Naive B cell (primary cell): ENCODE data around the gene OLR1. TPM values are rescaled to one million over a fixed set of nuclear protein-coding genes. Genes with fewer than 3 reads are reported as not detected.

ENCODE experiments used
- ATAC-seq, 2 donors: fragments of 150-1000 bp; cut with Tn5 transposase; 2 replicates each; pipeline ENCODE4 v1.10.0; 2021; ENCODE audit warnings: low read depth in 2 of 2, mild to moderate bottlenecking in 2 of 2, moderate library complexity in 2 of 2
- DNase-seq: peaks from one replicate; pipeline ENCODE4 v3.0.0; 2022
- H3K27ac Mint-ChIP-seq, 6 donors: one replicate each; pipeline ENCODE4 v1.8.0; 2020 to 2022; ENCODE audit warnings: mild to moderate bottlenecking in 6 of 6, mixed read lengths in 6 of 6, moderate library complexity in 5 of 6, inconsistent platforms in 2 of 6
- H3K27me3 Mint-ChIP-seq, 3 donors: one replicate each; pipeline ENCODE4 v1.8.0; 2021 to 2022; ENCODE audit warnings: mixed read lengths in 3 of 3, mild to moderate bottlenecking in 1 of 3
- H3K36me3 Mint-ChIP-seq, 2 donors: one replicate each; pipeline ENCODE4 v1.8.0; 2020 to 2022; ENCODE audit warnings: mixed read lengths in 2 of 2, inconsistent platforms in 1 of 2, mild to moderate bottlenecking in 1 of 2
- H3K4me1 Mint-ChIP-seq, 3 donors: one replicate each; pipeline ENCODE4 v1.8.0; 2020 to 2022; ENCODE audit warnings: mixed read lengths in 3 of 3, inconsistent platforms in 1 of 3, mild to moderate bottlenecking in 1 of 3, moderate library complexity in 1 of 3
- H3K4me3 Mint-ChIP-seq, 8 donors: one replicate each; pipeline ENCODE4 v1.8.0; 2020 to 2022; ENCODE audit warnings: mild to moderate bottlenecking in 8 of 8, mixed read lengths in 8 of 8, moderate library complexity in 8 of 8, inconsistent platforms in 2 of 8
- H3K9me3 Mint-ChIP-seq, 7 donors: one replicate each; pipeline ENCODE4 v1.8.0; 2020 to 2022; ENCODE audit warnings: mixed read lengths in 7 of 7, mild to moderate bottlenecking in 5 of 7, inconsistent platforms in 2 of 7, moderate library complexity in 1 of 7
- polyA plus RNA-seq, 6 donors: library from polyadenylated mRNA; unstranded; fragments of 300-500 nt; fragmentation: Illumina TruSeq; gene quantifications; one replicate each; pipeline ENCODE4 v1.2.3, GENCODE V29; 2021; ENCODE audit warnings: low read depth in 6 of 6

OLR1 gene
- polyA plus RNA-seq, 6 donors from 2014 or later = not detected

GRCh38 chr12:10184261-10184843 is 12.4 kb upstream of the OLR1 start:
- Mint-ChIP-seq H3K27me3 (peaks cover 51 to 77% (median 65%) of the 10 kb centered on the region in 3 donors), H3K4me1 (peaks cover 0 to 3% (median 0%) of the 10 kb centered on the region in 3 donors), H3K36me3 (no peaks in the 10 kb centered on the region), H3K4me3 (no peak overlapping the region), H3K9me3 (no peaks in the 10 kb centered on the region), H3K27ac (peak overlapping the region in 3 of 6 donors; percentile 11 to 71 (median 59))
- no peak for DNase-seq
- ATAC-seq = no peak

GRCh38 chr12:10182354-10183049 is 10.6 kb upstream of the OLR1 start:
- no peaks in the 10 kb centered on the region for H3K9me3 Mint-ChIP-seq
- peaks cover 0 to 3% (median 0%) of the 10 kb centered on the region in 3 donors for H3K4me1 Mint-ChIP-seq
- H3K36me3 Mint-ChIP-seq = no peaks in the 10 kb centered on the region
- H3K4me3 Mint-ChIP-seq = no peak overlapping the region
- ATAC-seq = no peak
- DNase-seq = no peak
- no peak overlapping the region for H3K27ac Mint-ChIP-seq
- peaks cover 53 to 73% (median 60%) of the 10 kb centered on the region in 3 donors for H3K27me3 Mint-ChIP-seq

GRCh38 chr12:10179776-10180181 is 7.8 kb upstream of the OLR1 start:
- no peaks in the 10 kb centered on the region for H3K9me3 Mint-ChIP-seq
- H3K27ac Mint-ChIP-seq = no peak overlapping the region
- ATAC-seq (no peak), DNase-seq (no peak)
- no peaks in the 10 kb centered on the region for H3K4me1 Mint-ChIP-seq
- no peak overlapping the region for H3K4me3 Mint-ChIP-seq
- H3K27me3 Mint-ChIP-seq = peaks cover 45 to 68% (median 66%) of the 10 kb centered on the region in 3 donors
- H3K36me3 Mint-ChIP-seq = no peaks in the 10 kb centered on the region

GRCh38 chr12:10178821-10179220 is 6.9 kb upstream of the OLR1 start, which contains the start of gene TMEM52B:
Gene TMEM52B (plus strand): TSS chr12:10179032. CDS start chr12:10179575, 543 bp downstream.
- Mint-ChIP-seq H3K27me3 (peaks cover 36 to 69% (median 66%) of the 10 kb centered on the region in 3 donors), H3K27ac (no peak within 1 kb of the TSS), H3K36me3 (no peaks in the 10 kb centered on the region), H3K4me1 (no peaks in the 10 kb centered on the region), H3K4me3 (no peak within 1 kb of the TSS), H3K9me3 (no peaks in the 10 kb centered on the region)
- no peak for DNase-seq
- ATAC-seq = no peak

- no peak for ATAC-seq
- H3K27me3 Mint-ChIP-seq = peaks cover 34 to 66% (median 59%) of the 10 kb centered on the region in 3 donors
- H3K4me3 Mint-ChIP-seq = no peak overlapping the region
- no peaks in the 10 kb centered on the region for H3K4me1 Mint-ChIP-seq
- no peaks in the 10 kb centered on the region for H3K9me3 Mint-ChIP-seq
- H3K27ac Mint-ChIP-seq = peak overlapping the region in 1 of 6 donors; percentile 5
- H3K36me3 Mint-ChIP-seq = no peaks in the 10 kb centered on the region
- no peak for DNase-seq
Measured at GRCh38 chr12:10175846-10176636, 4.1 kb upstream of the OLR1 start.

GRCh38 chr12:10174986-10175614 is 3.2 kb upstream of the OLR1 start:
- Mint-ChIP-seq H3K27me3 (peaks cover 34 to 61% (median 50%) of the 10 kb centered on the region in 3 donors), H3K4me1 (no peaks in the 10 kb centered on the region), H3K36me3 (no peaks in the 10 kb centered on the region), H3K27ac (no peak overlapping the region), H3K9me3 (no peaks in the 10 kb centered on the region), H3K4me3 (no peak overlapping the region)
- no peak for ATAC-seq
- no peak for DNase-seq

- DNase-seq = no peak
- Mint-ChIP-seq H3K4me3 (no peak overlapping the region), H3K27ac (peak overlapping the region in 1 of 6 donors; percentile 25), H3K36me3 (no peaks in the 10 kb centered on the region), H3K27me3 (peaks cover 23 to 39% (median 30%) of the 10 kb centered on the region in 3 donors), H3K4me1 (no peaks in the 10 kb centered on the region), H3K9me3 (no peaks in the 10 kb centered on the region)
- ATAC-seq = no peak
Measured at GRCh38 chr12:10170216-10170615, 1.7 kb downstream of the OLR1 start.

GRCh38 chr12:10169104-10169503 is 2.8 kb downstream of the OLR1 start:
- no peaks in the 10 kb centered on the region for H3K9me3 Mint-ChIP-seq
- H3K4me1 Mint-ChIP-seq = no peaks in the 10 kb centered on the region
- DNase-seq = no peak
- H3K27ac Mint-ChIP-seq = peak overlapping the region in 1 of 6 donors; percentile 4
- peaks cover 21 to 29% (median 24%) of the 10 kb centered on the region in 3 donors for H3K27me3 Mint-ChIP-seq
- H3K4me3 Mint-ChIP-seq = no peak overlapping the region
- no peak for ATAC-seq
- H3K36me3 Mint-ChIP-seq = no peaks in the 10 kb centered on the region

GRCh38 chr12:10167599-10167998 is 4.3 kb downstream of the OLR1 start:
- DNase-seq (no peak), ATAC-seq (no peak)
- no peak overlapping the region for H3K27ac Mint-ChIP-seq
- H3K36me3 Mint-ChIP-seq = no peaks in the 10 kb centered on the region
- H3K9me3 Mint-ChIP-seq = no peaks in the 10 kb centered on the region
- H3K4me3 Mint-ChIP-seq = no peak overlapping the region
- peaks cover 0 to 4% (median 0%) of the 10 kb centered on the region in 3 donors for H3K4me1 Mint-ChIP-seq
- peaks cover 18 to 26% (median 23%) of the 10 kb centered on the region in 3 donors for H3K27me3 Mint-ChIP-seq

- DNase-seq (no peak), ATAC-seq (no peak)
- Mint-ChIP-seq H3K27me3 (peaks cover 6 to 9% (median 8%) of the 10 kb centered on the region in 3 donors), H3K36me3 (no peaks in the 10 kb centered on the region), H3K4me1 (peaks cover 4 to 15% (median 11%) of the 10 kb centered on the region in 3 donors), H3K4me3 (no peak overlapping the region), H3K9me3 (no peaks in the 10 kb centered on the region), H3K27ac (no peak overlapping the region)
Measured at GRCh38 chr12:10165421-10165820, 6.5 kb downstream of the OLR1 start.

- peak in 1 of 2 donors; percentile 55 for ATAC-seq
- no peaks in the 10 kb centered on the region for H3K36me3 Mint-ChIP-seq
- H3K27ac Mint-ChIP-seq = no peak overlapping the region
- peaks cover 6 to 9% (median 8%) of the 10 kb centered on the region in 3 donors for H3K27me3 Mint-ChIP-seq
- H3K4me3 Mint-ChIP-seq = no peak overlapping the region
- peaks cover 0 to 2% (median 0%) of the 10 kb centered on the region in 7 donors for H3K9me3 Mint-ChIP-seq
- H3K4me1 Mint-ChIP-seq = peaks cover 5 to 30% (median 25%) of the 10 kb centered on the region in 3 donors
- DNase-seq = no peak
Measured at GRCh38 chr12:10163084-10163483, 8.8 kb downstream of the OLR1 start.

GRCh38 chr12:10160617-10161385 is 11.1 kb downstream of the OLR1 start:
- H3K27me3 Mint-ChIP-seq = peaks cover 6 to 8% (median 8%) of the 10 kb centered on the region in 3 donors
- ATAC-seq (peak in 1 of 2 donors; percentile 46), DNase-seq (no peak)
- H3K4me1 Mint-ChIP-seq = peaks cover 5 to 30% (median 25%) of the 10 kb centered on the region in 3 donors
- H3K4me3 Mint-ChIP-seq = peak overlapping the region in 3 of 8 donors; percentile 30 to 34 (median 32)
- H3K36me3 Mint-ChIP-seq = no peaks in the 10 kb centered on the region
- H3K27ac Mint-ChIP-seq = peak overlapping the region in 3 of 6 donors; percentile 2 to 11 (median 9)
- H3K9me3 Mint-ChIP-seq = peaks cover 0 to 4% (median 0%) of the 10 kb centered on the region in 7 donors
